Ovary (tissue), 9 donors: ENCODE data around the gene FGD2. TPM values are rescaled to one million over a fixed set of nuclear protein-coding genes. Genes with fewer than 3 reads are reported as not detected.

ENCODE experiments used
- DNase-seq, 5 donors: peaks; one replicate each; pipeline ENCODE4 v3.0.0-alpha.2; 2019 to 2020
- H3K27ac ChIP-seq, 2 donors: fragments of 200-600 bp; one replicate each; pipeline versions ENCODE4 v1.5.1 to v1.8.0; 2019 to 2022
- H3K27me3 ChIP-seq: fragments of 200-600 bp; one replicate; pipeline ENCODE4 v1.8.0; 2022
- H3K36me3 ChIP-seq: fragments of 200-600 bp; sonication (generic); one replicate; pipeline ENCODE4 v1.5.1; 2019
- H3K4me1 ChIP-seq: one replicate; pipeline ENCODE4 v1.8.1; 2013; ENCODE audit warnings: mild to moderate bottlenecking, moderate library complexity; ENCODE audit not compliant: insufficient read depth
- H3K4me3 ChIP-seq: fragments of 200-600 bp; sonication (generic); one replicate; pipeline ENCODE4 v1.5.1; 2017
- H3K9me3 ChIP-seq, 2 donors: fragments of 200-600 bp in 1 of 2; sonication (generic) in 1 of 2; one replicate each; pipeline versions ENCODE4 v1.5.1 to v1.8.1; 2013 to 2019; ENCODE audit warnings: mild to moderate bottlenecking in 1 of 2, moderate library complexity in 1 of 2
- EP300 ChIP-seq: sonication (generic); formaldehyde crosslinking; IDR thresholded peaks from one replicate; pipeline ENCODE4 v1.6.1; 2017; ENCODE audit warnings: antibody characterized with exemption
- POLR2A ChIP-seq: fragments of 450-650 bp; IDR thresholded peaks from one replicate; pipeline ENCODE4 v1.6.1; 2017; ENCODE audit warnings: antibody characterized with exemption, mild to moderate bottlenecking, moderate library complexity
- WGBS, 3 donors: extraction: QIAGEN DNeasy Blood & Tissue Kit in 1 of 3; methylation state at CpG; one replicate each; pipeline versions ENCODE4 v1.1.5 to v1.1.7; 2013 to 2017; 5-methylcytosine and 5-hydroxymethylcytosine counted together
- intact Hi-C, 4 donors: fragments of 100-400 bp; cut with DNase I; formaldehyde crosslinking; loops; one replicate each; pipeline versions ENCODE4 v1.11.0 to v1.15.1; 2022 to 2023
- polyA plus RNA-seq, 2 donors: library from polyadenylated mRNA; stranded (reverse); fragments of 200-250 nt in 1 of 2; fragments of 350-450 nt in 1 of 2; fragmentation: Illumina TruSeq in 1 of 2; extraction: RNeasy Lipid Tissue Mini Kit (QIAGEN cat#74804) in 1 of 2; gene quantifications; one replicate each; pipeline ENCODE4 v1.2.3, GENCODE V29; 2013 to 2014
- total RNA-seq, 7 donors: library from RNA; depleted of rRNA in 2 of 7; stranded (reverse); fragments of >200 nt in 2 of 7; fragmentation: NEBNext Ultra II Directional in 3 of 7; extraction: Animal tissue kit (Norgen Biotek cat#: 25700) in 3 of 7; gene quantifications; one replicate each; pipeline versions ENCODE4 v1.1.0 to v1.2.4, GENCODE V29; 2016 to 2023
- TF ChIP-seq, protein P1 (sequence below), 3 donors: fragments of 450-650 bp in 2 of 3; fragments of 200-600 bp in 1 of 3; IDR thresholded peaks; one replicate each; pipeline versions ENCODE4 v1.5.1 to v1.8.0; 2016 to 2022; ENCODE audit warnings: antibody characterized with exemption in 3 of 3, mild to moderate bottlenecking in 1 of 3
- donor health status: DM: no; HTN: no; CAD: no; lungs with moderate emphysema.
- donor health status: DM: no; HTN: no; CAD: no.
- donor health status: Bipolar disorder and iron deficiency.
- donor health status: DM: yes; HTN: yes; CAD: no.
- donor health status: DM: no; HTN: no; CAD: no.
- donor health status: DM: yes; HTN: yes; CAD: no.

The FGD2 gene
- total and polyA plus RNA-seq, 9 donors: 2.3 to 13.6 (median 4.1) TPM

DNA sequence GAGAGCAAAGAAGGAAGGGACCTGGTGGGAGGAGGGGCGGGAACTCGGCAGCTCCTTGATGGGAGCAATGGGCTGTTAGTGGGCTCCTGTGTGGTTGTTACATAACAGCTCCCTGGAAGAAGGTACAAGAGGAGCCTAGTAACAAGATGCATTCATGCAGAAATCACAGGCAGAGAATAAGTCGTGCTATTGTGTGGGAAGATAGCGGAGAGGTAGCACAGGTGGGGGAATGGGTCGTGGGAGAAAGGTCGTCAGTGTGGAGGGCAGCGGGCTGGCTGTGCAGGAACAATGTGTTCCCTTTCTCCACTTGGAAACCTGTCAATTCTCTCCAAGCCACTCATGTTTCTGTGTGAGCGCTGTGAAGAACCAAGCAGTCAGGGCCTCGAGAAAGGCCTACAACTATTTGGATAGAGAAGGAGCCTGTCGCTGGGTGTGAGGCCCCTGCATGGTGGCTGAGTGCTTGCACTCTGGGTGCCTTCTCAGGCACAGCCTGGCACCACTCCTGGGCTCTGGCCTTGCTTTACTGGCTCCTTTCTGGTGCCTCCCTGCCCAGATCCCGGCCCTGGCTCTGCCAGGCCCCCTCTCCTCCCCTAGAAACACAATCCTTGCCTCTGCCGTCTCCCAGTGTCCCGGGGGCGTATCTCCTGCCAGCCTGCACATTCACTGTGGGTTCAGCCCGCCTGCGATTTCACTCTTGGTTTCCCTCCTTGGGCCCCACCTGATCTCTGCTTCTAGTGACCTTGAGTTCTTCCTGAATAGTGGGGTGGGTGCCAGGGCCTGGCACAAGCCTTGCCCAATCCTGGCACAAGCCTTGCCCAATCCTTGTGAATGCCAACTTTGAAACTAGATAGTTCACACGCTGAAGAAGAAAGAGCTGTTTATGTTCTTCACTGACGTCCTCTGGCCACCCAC lies 7.4 kb upstream of the FGD2 start:
- Histone ChIP-seq H3K4me1 (peaks cover 10% of the 10 kb centered on the region), H3K9me3 (no peaks in the 10 kb centered on the region), H3K27me3 (no peaks in the 10 kb centered on the region), H3K27ac (peak overlapping the region in 1 of 2 donors; percentile 74), H3K4me3 (no peak overlapping the region), H3K36me3 (no peaks in the 10 kb centered on the region)
- WGBS, 3 donors: 49 to 57% (median 52%) methylated on average over 18 of the region's 18 CpGs
- DNase-seq: peak in 4 of 5 donors; percentile 38 to 67 (median 56)
- intact Hi-C loops: no loop called here
- TF ChIP-seq EP300 (no peak), POLR2A (no peak)
- TF ChIP-seq, protein P1, sequence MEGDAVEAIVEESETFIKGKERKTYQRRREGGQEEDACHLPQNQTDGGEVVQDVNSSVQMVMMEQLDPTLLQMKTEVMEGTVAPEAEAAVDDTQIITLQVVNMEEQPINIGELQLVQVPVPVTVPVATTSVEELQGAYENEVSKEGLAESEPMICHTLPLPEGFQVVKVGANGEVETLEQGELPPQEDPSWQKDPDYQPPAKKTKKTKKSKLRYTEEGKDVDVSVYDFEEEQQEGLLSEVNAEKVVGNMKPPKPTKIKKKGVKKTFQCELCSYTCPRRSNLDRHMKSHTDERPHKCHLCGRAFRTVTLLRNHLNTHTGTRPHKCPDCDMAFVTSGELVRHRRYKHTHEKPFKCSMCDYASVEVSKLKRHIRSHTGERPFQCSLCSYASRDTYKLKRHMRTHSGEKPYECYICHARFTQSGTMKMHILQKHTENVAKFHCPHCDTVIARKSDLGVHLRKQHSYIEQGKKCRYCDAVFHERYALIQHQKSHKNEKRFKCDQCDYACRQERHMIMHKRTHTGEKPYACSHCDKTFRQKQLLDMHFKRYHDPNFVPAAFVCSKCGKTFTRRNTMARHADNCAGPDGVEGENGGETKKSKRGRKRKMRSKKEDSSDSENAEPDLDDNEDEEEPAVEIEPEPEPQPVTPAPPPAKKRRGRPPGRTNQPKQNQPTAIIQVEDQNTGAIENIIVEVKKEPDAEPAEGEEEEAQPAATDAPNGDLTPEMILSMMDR (IDR thresholded peaks at IDR 0.05): no peak

DNA sequence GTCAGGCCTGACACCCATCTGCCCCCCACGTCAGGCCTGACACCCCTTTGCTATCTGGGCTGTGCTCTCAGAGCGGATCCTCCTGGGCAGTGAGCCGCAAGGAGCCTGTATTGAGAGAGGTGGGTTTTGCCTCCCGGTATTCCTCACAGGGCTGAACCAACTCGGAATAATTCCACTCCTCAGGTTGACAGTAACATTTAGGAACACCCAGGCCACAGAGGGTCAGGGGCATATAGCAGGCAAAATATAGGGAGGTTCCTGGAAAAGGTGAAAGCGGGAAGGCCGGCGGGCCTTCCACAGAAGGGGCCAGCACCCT lies 6.8 kb upstream of the FGD2 start:
- no peak overlapping the region for H3K4me3 ChIP-seq
- no peaks in the 10 kb centered on the region for H3K9me3 ChIP-seq
- no peaks in the 10 kb centered on the region for H3K27me3 ChIP-seq
- peak overlapping the region in 1 of 2 donors; percentile 74 for H3K27ac ChIP-seq
- no peak for TF ChIP-seq POLR2A
- no peak for TF ChIP-seq EP300
- TF ChIP-seq, protein P1 (IDR thresholded peaks at IDR 0.05): no peak
- WGBS, 3 donors: 77 to 90% (median 87%) methylated on average over 8 of the region's 8 CpGs
- intact Hi-C loops: no loop called here
- H3K4me1 ChIP-seq: peaks cover 10% of the 10 kb centered on the region
- no peak for DNase-seq
- no peaks in the 10 kb centered on the region for H3K36me3 ChIP-seq

DNA sequence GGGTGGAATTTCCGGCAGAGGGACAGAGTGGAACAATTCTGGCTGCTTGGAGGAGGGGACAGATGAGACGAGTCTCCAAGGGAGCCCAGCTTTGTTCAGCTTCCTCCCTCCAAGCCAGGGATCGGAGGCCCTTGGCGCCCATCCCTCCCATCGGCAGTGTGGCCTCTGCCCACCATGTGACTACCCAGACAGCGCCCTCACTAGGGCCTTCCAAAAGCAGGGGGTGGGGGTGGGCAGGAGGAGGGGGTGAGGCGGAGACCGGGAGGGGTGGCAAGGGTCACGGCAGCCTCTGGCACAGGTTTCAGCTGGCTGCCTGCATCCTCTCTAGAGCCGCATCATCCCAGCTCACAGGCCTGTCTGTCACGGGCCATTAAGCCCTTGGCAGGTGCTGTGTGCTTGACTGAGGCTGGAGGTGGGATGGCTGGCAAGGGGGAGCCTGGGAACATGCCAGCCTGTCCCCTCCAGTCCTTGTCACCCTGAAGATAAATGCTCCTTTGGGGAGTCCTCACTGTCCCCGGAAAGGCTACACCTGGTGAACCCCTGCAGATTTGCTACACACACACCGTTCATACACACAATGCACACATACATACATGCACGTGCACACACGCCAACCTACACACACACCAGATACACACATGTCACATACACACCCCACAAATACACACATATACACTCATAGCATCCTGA lies 6.2 kb upstream of the FGD2 start:
- intact Hi-C loops: no loop called here
- no peak overlapping the region for H3K4me3 ChIP-seq
- TF ChIP-seq EP300: no peak
- TF ChIP-seq, protein P1 (IDR thresholded peaks at IDR 0.05): no peak
- TF ChIP-seq POLR2A: no peak
- no peaks in the 10 kb centered on the region for H3K36me3 ChIP-seq
- no peaks in the 10 kb centered on the region for H3K27me3 ChIP-seq
- peaks cover 10% of the 10 kb centered on the region for H3K4me1 ChIP-seq
- no peak for DNase-seq
- no peaks in the 10 kb centered on the region for H3K9me3 ChIP-seq
- 83 to 91% (median 84%) methylated on average over 15 of the region's 15 CpGs for WGBS, 3 donors
- peak overlapping the region in 1 of 2 donors; percentile 74 for H3K27ac ChIP-seq

DNA sequence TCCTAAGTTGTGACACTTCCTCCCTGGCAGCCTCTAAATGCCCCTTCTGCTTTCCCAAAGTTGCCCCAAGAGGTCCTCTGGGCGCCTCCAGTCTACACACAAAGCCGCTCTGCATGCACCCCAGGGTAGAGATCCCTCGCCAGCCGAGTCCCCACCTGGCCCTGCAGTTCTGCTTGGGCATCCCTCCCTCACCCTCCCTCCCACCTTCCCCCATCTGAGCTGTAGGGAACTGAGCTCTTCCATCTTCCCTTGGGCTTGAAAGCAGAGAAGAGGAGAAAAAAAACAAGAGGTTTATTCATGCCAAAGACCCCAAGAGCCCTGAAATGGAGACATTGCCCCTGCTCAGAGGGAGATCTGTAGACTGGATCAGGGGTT lies 5.7 kb upstream of the FGD2 start:
- Histone ChIP-seq H3K4me3 (no peak overlapping the region), H3K4me1 (peaks cover 10% of the 10 kb centered on the region), H3K36me3 (no peaks in the 10 kb centered on the region), H3K27me3 (no peaks in the 10 kb centered on the region), H3K9me3 (no peaks in the 10 kb centered on the region), H3K27ac (no peak overlapping the region)
- 94 to 100% (median 97%) methylated on average over 4 of the region's 4 CpGs for WGBS, 3 donors
- intact Hi-C loops: no loop called here
- TF ChIP-seq EP300: no peak
- TF ChIP-seq, protein P1 (IDR thresholded peaks at IDR 0.05): no peak
- TF ChIP-seq POLR2A: no peak
- no peak for DNase-seq
